ENCODE measurements around the gene MUC20. TPM values are rescaled to one million over a fixed set of nuclear protein-coding genes. Genes with fewer than 3 reads are reported as not detected.

MUC20 gene
- total and polyA plus RNA-seq, 4 donors, result 1.1 to 9.7 (median 7.7) TPM

DNA sequence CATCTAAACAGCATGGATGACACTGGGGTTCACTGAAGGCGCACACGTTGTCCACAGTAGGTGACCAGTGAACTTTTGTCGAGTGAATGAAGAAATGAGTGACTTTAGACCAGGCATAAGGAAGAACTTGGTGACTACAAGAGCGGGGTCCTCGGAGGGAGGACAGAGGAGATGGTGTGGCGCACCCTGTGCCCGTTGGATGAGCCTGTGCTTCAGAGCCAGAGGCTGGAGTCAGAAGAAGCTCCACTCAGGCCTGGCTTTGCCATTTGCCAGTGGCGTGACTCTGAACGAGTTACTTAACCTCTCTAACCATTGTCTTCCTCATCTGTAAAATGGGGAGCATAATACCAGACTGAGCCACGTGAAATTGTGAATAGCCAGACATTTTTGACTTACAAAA, 48.8 kb downstream of the MUC20 start:
- no peaks in the 10 kb centered on the region for H3K36me3 ChIP-seq (ENCODE audit: control insufficient read depth in 4 of 4, insufficient read depth in 3 of 4, low read depth in 1 of 4, low read length in 3 of 4)
- H3K9ac ChIP-seq (ENCODE audit: low read depth in 1 of 2, low read length in 2 of 2), result no peak overlapping the region
- no peak overlapping the region for H3K27ac ChIP-seq (ENCODE audit: low read depth in 1 of 2, low read length in 2 of 2)
- H3K9me3 ChIP-seq (ENCODE audit: control insufficient read depth in 4 of 4, low read length in 3 of 4), result no peaks in the 10 kb centered on the region
- TF ChIP-seq TAF1 (conservative IDR thresholded peaks at IDR 0.05) (no peak), SP1 (IDR thresholded peaks at IDR 0.05) (no peak), FOXA1 (IDR thresholded peaks at IDR 0.05) (no peak), RAD21 (IDR thresholded peaks at IDR 0.05) (no peak), EGR1 (IDR thresholded peaks at IDR 0.05; ENCODE audit: low read depth in 2 of 2) (no peak), RXRA (IDR thresholded peaks at IDR 0.05) (no peak), HNF4A (conservative IDR thresholded peaks at IDR 0.05) (no peak), HNF4G (IDR thresholded peaks at IDR 0.05) (no peak), GABPA (IDR thresholded peaks at IDR 0.05 in 1 of 2, conservative IDR thresholded peaks at IDR 0.05 in 1 of 2) (no peak), JUND (IDR thresholded peaks at IDR 0.05) (no peak), YY1 (IDR thresholded peaks at IDR 0.05) (no peak), FOXA2 (IDR thresholded peaks at IDR 0.05) (no peak), NR2F2 (IDR thresholded peaks at IDR 0.05) (no peak)
- TF ChIP-seq, protein P1, sequence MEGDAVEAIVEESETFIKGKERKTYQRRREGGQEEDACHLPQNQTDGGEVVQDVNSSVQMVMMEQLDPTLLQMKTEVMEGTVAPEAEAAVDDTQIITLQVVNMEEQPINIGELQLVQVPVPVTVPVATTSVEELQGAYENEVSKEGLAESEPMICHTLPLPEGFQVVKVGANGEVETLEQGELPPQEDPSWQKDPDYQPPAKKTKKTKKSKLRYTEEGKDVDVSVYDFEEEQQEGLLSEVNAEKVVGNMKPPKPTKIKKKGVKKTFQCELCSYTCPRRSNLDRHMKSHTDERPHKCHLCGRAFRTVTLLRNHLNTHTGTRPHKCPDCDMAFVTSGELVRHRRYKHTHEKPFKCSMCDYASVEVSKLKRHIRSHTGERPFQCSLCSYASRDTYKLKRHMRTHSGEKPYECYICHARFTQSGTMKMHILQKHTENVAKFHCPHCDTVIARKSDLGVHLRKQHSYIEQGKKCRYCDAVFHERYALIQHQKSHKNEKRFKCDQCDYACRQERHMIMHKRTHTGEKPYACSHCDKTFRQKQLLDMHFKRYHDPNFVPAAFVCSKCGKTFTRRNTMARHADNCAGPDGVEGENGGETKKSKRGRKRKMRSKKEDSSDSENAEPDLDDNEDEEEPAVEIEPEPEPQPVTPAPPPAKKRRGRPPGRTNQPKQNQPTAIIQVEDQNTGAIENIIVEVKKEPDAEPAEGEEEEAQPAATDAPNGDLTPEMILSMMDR (IDR thresholded peaks at IDR 0.05; ENCODE audit: low read depth, low read length, missing input control), result no peak
- TF ChIP-seq, protein P2, sequence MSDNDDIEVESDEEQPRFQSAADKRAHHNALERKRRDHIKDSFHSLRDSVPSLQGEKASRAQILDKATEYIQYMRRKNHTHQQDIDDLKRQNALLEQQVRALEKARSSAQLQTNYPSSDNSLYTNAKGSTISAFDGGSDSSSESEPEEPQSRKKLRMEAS (IDR thresholded peaks at IDR 0.05), result no peak
- TF ChIP-seq, protein P3, sequence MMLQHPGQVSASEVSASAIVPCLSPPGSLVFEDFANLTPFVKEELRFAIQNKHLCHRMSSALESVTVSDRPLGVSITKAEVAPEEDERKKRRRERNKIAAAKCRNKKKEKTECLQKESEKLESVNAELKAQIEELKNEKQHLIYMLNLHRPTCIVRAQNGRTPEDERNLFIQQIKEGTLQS (IDR thresholded peaks at IDR 0.05), result no peak
- TF ChIP-seq, protein P4, sequence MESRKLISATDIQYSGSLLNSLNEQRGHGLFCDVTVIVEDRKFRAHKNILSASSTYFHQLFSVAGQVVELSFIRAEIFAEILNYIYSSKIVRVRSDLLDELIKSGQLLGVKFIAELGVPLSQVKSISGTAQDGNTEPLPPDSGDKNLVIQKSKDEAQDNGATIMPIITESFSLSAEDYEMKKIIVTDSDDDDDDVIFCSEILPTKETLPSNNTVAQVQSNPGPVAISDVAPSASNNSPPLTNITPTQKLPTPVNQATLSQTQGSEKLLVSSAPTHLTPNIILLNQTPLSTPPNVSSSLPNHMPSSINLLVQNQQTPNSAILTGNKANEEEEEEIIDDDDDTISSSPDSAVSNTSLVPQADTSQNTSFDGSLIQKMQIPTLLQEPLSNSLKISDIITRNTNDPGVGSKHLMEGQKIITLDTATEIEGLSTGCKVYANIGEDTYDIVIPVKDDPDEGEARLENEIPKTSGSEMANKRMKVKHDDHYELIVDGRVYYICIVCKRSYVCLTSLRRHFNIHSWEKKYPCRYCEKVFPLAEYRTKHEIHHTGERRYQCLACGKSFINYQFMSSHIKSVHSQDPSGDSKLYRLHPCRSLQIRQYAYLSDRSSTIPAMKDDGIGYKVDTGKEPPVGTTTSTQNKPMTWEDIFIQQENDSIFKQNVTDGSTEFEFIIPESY (IDR thresholded peaks at IDR 0.05), result no peak
- TF ChIP-seq, protein P5, sequence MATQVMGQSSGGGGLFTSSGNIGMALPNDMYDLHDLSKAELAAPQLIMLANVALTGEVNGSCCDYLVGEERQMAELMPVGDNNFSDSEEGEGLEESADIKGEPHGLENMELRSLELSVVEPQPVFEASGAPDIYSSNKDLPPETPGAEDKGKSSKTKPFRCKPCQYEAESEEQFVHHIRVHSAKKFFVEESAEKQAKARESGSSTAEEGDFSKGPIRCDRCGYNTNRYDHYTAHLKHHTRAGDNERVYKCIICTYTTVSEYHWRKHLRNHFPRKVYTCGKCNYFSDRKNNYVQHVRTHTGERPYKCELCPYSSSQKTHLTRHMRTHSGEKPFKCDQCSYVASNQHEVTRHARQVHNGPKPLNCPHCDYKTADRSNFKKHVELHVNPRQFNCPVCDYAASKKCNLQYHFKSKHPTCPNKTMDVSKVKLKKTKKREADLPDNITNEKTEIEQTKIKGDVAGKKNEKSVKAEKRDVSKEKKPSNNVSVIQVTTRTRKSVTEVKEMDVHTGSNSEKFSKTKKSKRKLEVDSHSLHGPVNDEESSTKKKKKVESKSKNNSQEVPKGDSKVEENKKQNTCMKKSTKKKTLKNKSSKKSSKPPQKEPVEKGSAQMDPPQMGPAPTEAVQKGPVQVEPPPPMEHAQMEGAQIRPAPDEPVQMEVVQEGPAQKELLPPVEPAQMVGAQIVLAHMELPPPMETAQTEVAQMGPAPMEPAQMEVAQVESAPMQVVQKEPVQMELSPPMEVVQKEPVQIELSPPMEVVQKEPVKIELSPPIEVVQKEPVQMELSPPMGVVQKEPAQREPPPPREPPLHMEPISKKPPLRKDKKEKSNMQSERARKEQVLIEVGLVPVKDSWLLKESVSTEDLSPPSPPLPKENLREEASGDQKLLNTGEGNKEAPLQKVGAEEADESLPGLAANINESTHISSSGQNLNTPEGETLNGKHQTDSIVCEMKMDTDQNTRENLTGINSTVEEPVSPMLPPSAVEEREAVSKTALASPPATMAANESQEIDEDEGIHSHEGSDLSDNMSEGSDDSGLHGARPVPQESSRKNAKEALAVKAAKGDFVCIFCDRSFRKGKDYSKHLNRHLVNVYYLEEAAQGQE (IDR thresholded peaks at IDR 0.05), result no peak
- H3K4me3 ChIP-seq (ENCODE audit: low read depth in 1 of 3, low read length in 3 of 3), result no peak overlapping the region
- DNase-seq (ENCODE audit: low spot score), result no peak
- 90% methylated on average over 10 of the region's 10 CpGs for WGBS
- no peaks in the 10 kb centered on the region for H3K27me3 ChIP-seq (ENCODE audit: control insufficient read depth in 4 of 4, insufficient read depth in 4 of 4, low read length in 3 of 4)
- H3K4me1 ChIP-seq (ENCODE audit: control insufficient read depth in 4 of 4, insufficient read depth in 4 of 4, low read length in 3 of 4), result no peaks in the 10 kb centered on the region
